GM04504 (cell line): ENCODE results near the gene MARCHF10.
A peak's percentile ranks its signal among the peaks of the same experiment; 100 is the strongest.

Experiments used
- DNase-seq: peaks from one replicate; pipeline ENCODE4 v3.0.0-alpha.2; 2012; ENCODE audit warnings: low read depth

The MARCHF10 gene

DNA sequence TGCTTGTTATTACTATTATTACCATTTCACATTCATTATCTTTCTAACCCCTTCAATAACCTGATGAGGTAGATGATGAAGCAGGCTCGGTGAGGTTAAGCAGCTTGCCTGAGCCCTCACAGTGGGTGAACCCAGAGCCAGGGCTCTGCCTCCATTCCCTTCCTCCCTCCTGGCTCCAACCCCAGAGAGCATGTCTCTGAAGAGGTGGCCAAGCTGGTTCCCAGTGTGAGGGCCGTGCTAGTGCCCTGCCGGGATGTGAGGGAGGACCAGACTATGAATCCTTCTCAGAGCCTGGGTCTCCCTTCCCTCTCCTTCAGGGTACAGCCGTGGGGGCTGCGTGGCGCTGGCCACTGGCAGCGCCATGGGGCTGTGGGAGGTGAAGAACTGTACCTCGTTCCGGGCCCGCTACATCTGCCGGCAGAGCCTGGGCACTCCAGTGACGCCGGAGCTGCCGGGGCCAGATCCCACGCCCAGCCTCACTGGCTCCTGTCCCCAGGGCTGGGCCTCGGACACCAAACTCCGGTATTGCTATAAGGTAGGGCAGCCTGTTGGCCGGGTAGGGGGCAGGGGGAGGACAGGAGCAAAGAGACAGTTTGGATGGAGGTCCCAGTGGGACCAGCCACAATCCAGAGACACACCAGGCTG lies 131.0 kb downstream of the MARCHF10 start:
- no peak for DNase-seq

DNA sequence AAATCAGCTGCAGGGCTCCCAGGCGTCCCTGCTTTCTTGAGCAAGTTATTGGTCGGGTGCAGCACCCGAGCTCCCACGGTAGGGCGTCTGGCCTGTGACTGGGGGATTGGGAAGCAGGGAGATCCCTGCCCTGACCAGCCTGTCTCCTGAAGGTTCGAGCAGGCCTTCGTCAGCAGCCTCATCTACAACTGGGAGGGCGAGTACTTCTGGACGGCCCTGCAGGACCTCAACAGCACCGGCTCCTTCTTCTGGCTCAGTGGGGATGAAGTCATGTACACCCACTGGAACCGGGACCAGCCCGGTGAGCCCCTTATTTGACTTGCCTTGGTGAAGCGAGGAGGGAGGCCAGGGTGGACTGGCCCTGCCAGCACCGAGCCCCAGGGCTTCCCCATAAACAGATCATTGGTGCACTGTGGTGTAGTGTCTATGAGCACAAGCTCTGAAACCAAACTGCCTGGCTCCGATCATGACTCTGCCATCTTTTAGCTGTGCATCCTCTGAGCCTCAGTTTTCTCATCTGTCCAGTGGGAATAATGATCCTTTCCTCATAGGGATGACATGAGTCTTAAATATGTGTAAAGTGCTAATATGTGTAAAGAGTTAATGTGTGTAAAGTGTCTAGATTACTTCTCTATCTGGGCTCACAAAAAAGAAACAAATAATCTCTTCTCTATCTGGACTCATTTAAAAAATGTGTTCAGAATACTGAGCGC lies 131.7 kb downstream of the MARCHF10 start:
- no peak for DNase-seq

DNA sequence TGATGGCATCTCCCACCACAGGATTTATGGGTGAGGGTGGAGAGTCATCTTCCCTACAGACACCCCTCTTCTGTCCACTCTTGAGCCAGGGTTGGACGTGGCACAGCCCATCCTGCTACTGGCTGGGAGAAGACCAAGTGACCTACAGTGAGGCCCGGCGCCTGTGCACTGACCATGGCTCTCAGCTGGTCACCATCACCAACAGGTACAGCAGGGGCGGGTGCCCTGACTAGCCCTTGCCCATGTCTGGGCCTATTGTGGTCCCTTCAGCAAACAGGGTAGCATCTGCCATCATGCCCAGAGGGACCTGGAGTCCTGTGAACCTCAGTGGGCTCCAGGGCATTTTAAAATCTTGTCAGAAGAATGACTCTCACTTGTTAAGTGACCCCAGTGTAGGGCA lies 132.4 kb downstream of the MARCHF10 start:
- DNase-seq = no peak

- peak; percentile 22 for DNase-seq
These were observed 132.9 kb downstream of the MARCHF10 start for GRCh38 chr17:62675260-62675659.

DNA sequence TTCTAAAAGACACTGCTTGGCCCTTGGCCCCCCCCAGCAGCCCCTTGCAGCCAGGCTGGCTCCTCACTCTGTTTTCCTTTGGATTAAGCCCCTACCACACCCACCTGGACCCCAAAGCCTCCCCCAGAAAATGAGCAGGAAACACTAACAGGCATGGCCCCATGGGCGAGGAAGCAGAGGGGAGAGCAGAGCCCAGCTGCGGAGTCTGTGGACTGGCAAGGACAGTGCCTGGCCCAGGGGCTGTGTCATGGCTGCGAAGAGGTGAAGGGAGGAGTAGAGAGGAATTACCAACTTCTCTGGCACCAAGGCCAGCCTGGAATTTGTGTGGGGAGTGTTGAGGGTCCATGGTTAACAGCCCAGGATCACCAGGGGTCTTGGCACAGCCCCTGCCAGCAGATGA lies 133.3 kb downstream of the MARCHF10 start:
- no peak for DNase-seq

DNA sequence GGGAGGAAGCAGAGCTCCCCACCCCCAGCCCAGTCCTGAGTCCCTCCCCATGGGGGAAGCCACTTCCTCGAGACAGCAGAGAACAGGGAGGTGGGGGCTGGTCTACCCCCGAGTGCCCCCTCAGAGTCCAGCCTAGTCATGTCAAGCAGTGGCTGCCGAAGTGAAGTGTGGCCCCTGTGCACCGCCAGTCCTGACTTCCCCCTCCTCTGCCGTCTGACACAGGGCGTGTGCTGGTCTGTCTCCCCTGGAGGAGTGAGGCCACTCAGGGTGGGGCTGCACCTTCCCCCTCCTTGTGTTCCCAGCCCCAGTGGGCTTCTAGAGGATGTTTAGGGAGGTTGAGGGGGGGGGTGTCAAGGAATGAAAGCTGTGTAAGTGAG lies 133.8 kb downstream of the MARCHF10 start:
- no peak for DNase-seq

DNA sequence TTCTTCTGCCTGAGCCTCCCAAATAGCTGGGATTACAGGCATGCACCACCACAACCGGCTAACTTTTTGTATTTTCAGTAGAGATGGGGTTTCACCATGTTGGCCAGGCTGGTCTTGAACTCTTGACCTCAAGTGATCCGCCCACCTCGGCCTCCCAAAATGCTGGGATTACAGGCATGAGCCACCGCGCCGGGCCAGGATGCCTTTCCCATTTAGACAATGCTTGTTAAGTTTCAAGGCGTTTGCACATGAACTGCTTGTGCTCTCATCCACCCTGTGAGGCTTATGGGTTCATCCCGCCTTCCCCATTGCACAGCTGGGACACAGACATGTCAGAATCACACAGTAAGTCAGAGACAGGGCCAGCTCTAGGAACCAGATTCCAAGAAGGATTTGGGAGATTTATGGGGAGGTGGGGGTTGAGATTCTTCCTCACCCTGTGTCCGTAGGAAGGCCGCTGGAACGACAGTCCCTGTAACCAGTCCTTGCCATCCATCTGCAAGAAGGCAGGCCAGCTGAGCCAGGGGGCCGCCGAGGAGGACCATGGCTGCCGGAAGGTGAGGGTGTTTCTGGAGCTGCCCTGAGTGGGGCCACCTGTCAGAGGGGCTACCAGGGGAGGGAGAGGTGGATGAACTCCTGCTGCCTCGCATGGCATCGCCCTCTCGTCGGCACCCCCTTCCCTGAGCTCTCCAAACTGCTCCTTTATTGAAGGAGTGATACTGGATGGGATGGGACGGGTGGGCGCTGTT lies 134.3 kb downstream of the MARCHF10 start:
- no peak for DNase-seq

DNA sequence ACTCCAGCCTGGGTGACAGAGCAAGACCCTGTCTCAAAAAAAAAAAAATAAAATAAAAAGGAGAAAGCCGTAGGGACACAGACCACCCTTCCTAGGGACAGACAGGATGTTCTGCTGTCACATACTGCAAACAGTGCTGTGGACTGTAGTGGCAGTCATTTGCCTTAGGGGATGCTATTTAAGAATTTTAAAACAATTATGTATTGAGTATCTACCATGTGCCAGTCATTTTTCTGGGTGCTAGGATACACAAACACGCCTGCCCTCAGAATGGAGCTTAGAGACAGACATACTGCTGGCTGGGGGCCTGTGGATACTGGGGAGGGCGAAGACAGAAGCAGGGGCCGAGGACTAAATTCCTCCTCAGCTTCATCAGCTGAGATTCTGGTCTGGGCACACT lies 135.2 kb downstream of the MARCHF10 start:
- DNase-seq = no peak

GRCh38 chr17:62671553-62671952 lies 136.6 kb downstream of the MARCHF10 start:
- no peak for DNase-seq

DNA sequence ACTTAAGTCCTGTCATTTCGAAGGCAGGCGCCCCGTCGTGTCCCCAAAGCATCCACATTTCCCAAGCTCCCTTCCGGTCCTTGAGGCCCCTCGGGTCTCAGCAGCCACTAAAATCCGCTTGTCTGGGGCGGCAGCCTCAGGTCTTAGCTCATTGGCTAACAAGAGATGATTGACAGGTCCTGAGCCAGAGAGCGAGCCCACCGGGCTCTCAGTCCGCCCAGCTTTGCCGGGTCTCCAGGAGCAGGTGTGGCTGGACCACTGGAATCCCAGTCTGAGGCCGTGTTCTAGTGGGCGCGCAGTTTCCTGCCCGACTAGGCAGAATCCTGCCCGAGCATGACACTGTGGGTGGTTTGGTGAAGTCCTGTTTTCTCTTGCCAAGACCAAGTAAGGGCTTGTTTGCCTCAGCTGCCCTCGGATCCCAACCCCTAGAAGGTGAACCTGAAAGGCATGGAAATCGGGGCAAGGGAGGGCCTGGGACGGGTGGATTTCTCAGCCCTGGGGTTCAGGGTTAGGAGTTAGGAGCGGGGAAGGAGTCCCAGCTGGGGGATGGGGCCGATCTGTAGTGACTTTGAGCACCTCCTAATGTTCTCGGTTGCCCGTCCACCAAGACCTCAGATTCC lies 137.8 kb downstream of the MARCHF10 start:
- DNase-seq = no peak

DNA sequence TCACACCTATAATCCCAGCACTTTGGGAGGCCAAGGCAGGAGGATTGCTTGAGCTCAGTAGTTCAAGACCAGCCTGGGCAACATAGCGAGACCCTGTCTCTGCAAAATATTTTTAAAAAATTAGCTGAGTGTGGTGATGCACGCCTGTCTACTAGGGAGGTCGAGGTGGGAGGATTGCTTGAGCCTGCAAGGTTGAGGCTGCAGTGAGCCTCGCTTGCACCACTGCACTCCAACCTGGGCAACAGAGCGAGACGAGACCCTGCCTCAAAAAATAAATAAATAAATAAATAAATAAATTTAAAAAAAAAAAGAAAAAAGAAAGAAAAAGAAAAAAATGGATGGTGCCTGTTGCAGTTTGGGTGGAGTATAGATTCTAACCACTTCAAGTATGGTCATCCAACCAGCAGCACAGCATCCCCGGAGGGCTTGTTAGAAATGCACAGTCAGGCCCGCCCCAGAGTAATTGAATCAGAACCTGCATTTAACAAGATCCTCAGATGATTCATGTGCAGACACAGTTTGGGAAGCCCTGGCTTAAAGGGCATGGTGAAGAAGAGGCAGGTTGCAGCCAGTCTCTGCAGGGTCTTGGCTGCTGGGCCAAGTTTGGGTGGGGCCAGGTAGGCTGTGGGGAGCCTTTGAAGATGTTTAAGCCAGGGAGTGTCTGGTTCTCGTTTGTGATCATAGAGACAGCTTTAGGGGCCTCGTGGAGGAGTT lies 139.9 kb downstream of the MARCHF10 start:
- no peak for DNase-seq

DNA sequence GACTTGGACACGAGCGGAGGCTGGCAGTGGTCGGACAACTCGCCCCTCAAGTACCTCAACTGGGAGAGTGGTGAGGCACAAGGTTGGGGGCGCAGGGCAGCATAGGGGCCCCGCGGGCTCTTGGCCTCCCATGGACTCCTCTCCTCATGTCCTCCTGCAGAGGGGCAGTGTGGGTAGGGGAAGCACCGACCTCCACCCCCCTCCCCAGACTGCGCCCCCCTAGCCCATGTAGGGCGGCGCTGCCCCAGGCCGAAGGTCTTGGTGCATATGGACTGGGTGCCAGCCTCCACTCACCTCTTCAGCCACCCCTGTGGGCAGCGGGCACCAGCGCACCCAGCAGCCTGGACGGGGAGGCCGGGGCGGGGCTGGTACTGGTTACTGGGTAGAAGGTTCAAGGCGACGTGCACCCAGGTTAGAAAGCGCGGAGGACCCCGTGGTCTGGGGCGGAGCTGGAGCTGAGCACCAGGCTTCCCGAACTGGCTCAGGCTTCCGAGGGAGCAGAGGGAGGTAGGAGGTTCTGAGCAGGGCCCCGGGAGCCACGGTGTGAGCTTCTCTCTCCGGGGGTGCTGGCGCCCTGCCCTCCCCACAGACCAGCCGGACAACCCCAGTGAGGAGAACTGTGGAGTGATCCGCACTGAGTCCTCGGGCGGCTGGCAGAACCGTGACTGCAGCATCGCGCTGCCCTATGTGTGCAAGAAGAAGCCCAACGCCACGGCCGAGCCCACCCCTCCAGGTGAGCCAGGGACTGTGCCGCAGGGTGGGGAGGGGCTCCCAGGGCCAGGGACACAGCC lies 141.1 kb downstream of the MARCHF10 start:
- DNase-seq = no peak

GRCh38 chr17:62666061-62666800 lies 141.9 kb downstream of the MARCHF10 start:
- no peak for DNase-seq

DNA sequence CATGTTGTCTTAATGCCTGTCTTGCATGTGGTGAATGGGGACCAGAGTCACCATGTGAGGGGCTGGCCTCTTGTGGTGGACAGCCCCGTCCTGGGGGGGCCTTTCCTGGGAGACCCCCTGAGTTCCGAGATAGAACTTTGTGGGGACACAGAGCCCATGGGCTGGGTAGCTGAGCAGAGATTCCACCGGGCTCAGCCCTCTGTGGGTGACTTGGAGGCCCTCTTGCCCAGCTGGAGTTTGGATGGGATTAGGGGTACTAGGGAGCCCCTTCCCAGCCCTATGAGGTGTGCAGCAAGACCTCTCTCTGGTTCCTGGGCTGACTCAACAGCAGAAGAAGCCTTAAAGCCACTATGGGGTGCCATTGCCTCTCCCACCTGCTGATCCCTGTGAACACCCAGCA lies 142.5 kb downstream of the MARCHF10 start:
- DNase-seq = no peak

DNA sequence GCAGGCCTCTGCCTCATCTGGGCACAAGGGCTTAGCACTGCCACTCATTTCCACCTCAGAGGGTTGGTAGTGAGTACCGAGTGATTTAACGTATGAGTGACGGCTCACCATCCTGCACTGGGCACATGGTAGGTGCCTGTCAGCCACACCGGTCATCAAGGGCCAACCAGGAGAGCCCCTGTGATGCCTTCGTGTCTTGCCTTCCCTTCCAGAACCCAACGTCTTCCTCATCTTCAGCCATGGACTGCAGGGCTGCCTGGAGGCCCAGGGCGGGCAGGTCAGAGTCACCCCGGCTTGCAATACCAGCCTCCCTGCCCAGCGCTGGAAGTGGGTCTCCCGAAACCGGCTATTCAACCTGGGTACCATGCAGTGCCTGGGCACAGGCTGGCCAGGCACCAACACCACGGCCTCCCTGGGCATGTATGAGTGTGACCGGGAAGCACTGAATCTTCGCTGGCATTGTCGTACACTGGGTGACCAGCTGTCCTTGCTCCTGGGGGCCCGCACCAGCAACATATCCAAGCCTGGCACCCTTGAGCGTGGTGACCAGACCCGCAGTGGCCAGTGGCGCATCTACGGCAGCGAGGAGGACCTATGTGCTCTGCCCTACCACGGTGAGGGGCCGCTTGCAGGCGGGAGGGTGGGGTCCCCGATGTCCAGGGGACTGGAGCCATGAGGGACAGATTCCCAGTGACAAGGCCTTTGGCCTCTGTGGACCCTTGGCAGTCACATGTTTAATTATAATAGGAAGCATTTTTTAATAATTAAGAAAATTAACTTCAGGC lies 143.6 kb downstream of the MARCHF10 start:
- DNase-seq = no peak

DNA sequence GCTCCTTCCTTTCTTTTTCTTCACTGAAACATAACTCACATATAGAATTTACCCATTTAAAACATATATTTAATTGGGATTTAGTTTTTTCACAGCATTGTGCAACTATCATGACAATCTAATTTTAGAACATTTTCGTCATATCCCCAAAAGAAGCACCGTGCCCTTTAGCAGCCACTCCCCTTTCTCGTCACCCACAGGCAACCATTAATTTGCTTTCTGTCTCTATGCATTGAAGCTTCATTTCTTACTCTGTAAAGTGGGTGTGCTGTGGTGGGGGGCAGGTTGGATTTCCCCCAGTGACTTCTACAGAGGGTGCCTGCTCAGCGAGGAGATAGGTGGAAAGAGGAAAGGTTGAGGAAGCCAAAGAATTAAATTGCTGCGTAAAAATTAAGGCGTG lies 144.8 kb downstream of the MARCHF10 start:
- no peak for DNase-seq

- no peak for DNase-seq
These were observed 145.3 kb downstream of the MARCHF10 start for GRCh38 chr17:62662855-62663254.

DNA sequence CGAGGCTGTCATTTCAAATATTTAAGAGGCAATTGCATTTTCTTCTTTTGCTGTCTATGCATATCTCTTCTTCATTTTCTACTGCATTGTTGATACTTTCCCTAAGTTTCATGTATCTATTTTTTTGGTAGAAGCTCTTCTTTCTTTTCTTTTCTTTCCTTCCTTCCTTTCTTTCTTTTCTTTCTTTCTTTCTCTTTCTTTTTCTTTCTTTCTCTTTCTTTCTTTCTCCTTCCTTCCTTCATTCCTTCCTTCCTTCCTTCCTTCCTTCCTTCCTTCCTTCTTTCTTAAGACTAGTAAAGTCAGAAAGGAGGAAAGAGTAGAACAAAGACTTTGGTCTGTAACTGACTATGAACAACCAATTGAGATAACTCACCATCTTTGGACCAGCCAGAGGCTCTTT lies 146.8 kb downstream of the MARCHF10 start:
- DNase-seq = no peak

GRCh38 chr17:62660629-62661118 lies 147.4 kb downstream of the MARCHF10 start:
- DNase-seq = no peak
